ENCODE data around the gene KCNQ1. TPM values are rescaled to one million over a fixed set of nuclear protein-coding genes. Genes with fewer than 3 reads are reported as not detected.

KCNQ1 gene
- total RNA-seq, 4 donors from 2014 or later, result 3.2 to 12.7 (median 5.5) TPM

DNA sequence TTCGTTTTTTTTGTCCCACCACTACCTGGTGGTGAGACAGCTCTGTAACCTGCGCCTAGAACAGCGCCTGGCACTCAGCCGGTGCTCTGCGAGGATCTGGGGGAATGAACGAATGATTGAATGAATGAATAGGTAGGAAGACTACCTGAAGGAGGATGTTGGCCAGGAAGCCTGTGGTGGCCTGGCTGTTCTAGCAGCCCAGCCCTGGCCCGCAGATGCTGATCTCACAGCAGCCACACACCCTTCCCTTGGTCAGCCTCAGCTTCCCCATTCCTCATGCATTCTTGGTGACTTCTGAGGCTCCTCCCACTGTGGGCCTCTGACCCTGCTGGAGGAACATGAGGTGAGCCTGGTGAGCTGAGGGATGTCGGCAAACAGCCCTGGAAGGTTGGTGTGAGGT lies 4.2 kb upstream of the KCNQ1 start:
- TF ChIP-seq, protein P1, sequence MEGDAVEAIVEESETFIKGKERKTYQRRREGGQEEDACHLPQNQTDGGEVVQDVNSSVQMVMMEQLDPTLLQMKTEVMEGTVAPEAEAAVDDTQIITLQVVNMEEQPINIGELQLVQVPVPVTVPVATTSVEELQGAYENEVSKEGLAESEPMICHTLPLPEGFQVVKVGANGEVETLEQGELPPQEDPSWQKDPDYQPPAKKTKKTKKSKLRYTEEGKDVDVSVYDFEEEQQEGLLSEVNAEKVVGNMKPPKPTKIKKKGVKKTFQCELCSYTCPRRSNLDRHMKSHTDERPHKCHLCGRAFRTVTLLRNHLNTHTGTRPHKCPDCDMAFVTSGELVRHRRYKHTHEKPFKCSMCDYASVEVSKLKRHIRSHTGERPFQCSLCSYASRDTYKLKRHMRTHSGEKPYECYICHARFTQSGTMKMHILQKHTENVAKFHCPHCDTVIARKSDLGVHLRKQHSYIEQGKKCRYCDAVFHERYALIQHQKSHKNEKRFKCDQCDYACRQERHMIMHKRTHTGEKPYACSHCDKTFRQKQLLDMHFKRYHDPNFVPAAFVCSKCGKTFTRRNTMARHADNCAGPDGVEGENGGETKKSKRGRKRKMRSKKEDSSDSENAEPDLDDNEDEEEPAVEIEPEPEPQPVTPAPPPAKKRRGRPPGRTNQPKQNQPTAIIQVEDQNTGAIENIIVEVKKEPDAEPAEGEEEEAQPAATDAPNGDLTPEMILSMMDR (IDR thresholded peaks at IDR 0.05; ENCODE audit: low read depth), result no peak

DNA sequence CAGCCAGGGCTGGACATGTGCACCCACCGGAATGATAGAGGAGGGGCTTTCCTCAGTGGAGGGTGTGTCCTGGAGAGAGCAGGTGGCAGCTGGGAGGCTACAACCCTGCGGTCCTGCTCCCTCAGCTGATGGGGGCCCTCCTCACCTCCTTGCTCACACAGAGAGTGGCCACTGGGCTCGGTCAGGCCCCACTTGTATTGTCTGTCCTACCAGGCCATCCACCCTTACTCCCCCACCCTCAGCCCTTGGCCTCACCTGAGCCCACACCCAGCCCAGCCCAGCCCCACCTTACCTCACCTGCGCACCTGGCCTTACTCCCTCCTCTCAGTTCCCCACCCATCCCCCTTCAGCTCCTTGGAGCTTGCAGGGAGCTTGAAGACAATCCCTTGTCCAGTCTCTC lies 3.6 kb upstream of the KCNQ1 start:
- TF ChIP-seq, protein P1 (IDR thresholded peaks at IDR 0.05; ENCODE audit: low read depth), result no peak

DNA sequence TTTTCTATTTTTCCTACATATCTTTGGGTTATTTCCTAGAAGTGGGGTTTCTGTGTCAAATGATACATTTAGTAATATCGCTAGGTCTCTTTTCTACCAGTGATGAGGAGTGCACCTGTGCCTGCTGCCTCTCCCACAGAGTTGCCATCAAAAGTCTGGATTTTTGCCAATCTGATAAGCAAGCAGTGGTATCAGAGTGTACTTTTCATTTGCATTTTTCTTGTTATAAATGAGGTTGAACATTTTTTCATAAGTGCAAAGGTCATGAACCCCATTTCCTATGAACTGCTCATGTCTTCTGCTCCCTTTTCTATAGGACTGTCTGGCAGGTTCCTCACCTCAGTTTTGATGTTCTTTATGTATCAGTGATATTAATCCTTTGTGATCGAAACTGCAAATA lies 2.2 kb upstream of the KCNQ1 start:
- TF ChIP-seq, protein P1 (IDR thresholded peaks at IDR 0.05; ENCODE audit: low read depth), result no peak

DNA sequence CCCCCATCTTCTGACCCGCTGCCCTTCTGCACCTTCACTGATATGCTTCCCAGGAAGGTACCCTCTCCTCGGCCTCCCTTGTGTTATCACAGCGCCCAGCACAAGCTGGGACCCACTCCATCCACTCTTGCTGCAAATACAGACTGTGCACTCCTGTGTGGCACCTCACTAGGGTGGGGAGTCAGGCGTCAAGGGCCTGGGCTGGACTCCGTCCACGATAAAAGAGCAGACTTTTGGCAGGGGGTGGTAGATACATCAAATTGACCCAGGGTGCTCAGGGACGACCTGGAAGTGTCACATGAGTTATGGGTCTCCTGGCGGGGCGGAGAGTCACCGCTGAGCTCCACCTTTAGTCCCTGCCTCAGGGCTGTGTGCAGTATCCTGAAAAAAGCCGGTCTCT lies 1.4 kb upstream of the KCNQ1 start:
- TF ChIP-seq, protein P1 (IDR thresholded peaks at IDR 0.05; ENCODE audit: low read depth), result no peak

DNA sequence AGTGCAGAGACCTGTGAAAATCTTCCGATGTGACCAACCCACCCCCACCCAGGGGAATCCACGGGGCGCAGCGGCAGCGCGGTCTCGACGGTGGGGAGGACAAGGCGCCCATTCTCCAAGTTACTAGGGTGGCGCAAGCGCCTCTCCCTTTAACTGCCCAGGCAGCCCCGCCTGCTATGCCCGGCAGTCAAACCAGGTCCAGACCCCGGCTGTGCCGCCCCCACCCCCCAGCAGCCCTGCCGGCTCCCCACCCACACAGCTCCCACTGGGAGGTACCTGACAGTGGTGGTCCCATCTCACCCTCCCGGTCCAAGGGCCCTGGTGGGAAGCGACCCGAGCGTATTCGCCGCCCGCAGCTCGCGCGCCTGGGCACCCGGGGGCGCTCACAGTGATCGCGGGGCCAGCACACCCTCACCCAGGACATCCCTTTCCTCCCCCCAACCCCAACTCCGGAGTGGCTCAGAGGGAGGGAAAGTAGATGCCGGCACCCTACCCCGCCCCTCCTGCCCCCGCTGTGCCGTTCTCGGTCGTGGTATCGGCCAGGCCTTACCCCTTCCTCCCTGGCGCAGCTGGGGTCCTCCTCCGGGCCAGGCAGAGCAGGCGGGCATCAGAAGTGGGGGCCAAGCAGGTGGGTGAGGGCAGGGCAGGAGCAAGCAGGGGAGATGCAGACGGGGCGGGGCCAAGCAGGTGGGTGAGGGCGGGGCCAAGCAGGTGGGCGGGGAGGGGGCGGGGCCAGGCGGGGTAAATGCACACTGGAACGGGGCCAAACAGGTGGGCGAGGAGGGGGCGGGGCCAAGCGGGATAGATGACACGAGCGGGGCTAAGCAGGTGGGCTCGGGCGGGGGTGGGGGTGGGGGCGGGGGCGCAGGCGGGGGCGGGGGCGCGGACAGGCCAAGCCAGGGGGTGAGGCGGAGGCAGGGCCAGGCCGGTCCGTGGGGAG lies 657 bp upstream of the KCNQ1 start, which contains the start of gene TRPM5:
Gene TRPM5 (minus strand): TSS at position 634 of the 940 bp plus-strand sequence. CDS start 21,478 bp downstream, outside the sequence.
- TF ChIP-seq, protein P1 (IDR thresholded peaks at IDR 0.05; ENCODE audit: low read depth), result no peak

DNA sequence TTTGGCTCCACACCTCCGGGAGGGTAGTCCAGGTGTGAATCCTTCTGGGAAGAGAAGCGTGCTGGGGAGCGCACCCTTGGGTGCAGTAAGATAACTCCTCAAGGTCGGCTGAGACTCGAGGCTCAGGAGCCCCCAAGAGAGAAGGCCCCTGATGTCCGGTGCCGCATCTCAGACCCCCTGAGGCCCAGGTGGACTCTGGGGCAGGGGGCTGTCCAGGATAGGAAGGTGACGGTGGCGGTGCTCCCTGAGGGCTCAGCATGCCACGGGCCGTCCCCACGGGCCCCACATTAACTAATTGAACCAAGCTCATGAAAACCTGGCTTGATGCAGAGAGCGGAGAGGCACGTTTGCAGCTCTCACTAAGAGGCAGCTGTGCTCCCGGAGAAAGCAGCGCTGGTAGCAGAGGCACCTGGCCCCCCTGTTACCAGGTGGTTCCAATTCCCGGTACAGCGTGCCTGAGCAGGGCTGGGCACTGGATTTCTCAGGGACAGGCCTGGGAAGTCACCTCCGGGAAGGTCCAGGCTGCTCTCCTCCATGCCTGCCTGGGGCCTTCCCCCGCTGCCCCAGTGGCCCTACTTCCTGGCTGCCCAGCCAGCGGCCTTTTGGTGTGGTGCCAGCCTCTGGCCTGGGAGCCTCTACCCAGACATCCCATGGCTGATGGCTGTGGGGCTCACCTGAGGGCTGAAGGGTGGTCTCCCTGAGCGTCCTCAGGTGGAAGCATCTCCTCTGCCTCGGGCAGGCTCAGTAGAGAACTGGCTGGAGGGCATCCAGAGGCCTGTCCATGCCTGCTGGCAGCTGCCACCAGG lies 1.1 kb downstream of the KCNQ1 start:
- TF ChIP-seq, protein P1 (IDR thresholded peaks at IDR 0.05; ENCODE audit: low read depth), result no peak
